ENCODE results near the gene TSPEAR.

GRCh38 chr21:44699502-44700001 lies 11.8 kb downstream of the TSPEAR start:
- TF ChIP-seq CTCF (IDR thresholded peaks at IDR 0.05) = no peak
- no peak for TF ChIP-seq REST (IDR thresholded peaks at IDR 0.05; ENCODE audit: insufficient read depth in 1 of 2, low read depth in 2 of 2, low read length in 1 of 2)
- no peak for TF ChIP-seq POLR2AphosphoS5 (IDR thresholded peaks at IDR 0.05; ENCODE audit: low read depth, low read length)
- TF ChIP-seq SIN3A (IDR thresholded peaks at IDR 0.05; ENCODE audit: borderline replicate concordance, insufficient read depth, low read depth, low read length) = no peak
- TF ChIP-seq TCF7L2 (IDR thresholded peaks at IDR 0.05; ENCODE audit: low read depth, low read length) = no peak
